Activated T-cell treated with anti-CD3 and anti-CD28 coated beads, Interleukin-2, amount 50 U/mL, for 72 hours (primary cell): Measurements from ENCODE around the gene GSE1. TPM values are rescaled to one million over a fixed set of nuclear protein-coding genes. Genes with fewer than 3 reads are reported as not detected.

Source experiments
- ATAC-seq, 2 donors: fragments of 150-1000 bp; cut with Tn5 transposase; replicated peaks in 1 of 2; 2 replicates each; pipeline ENCODE4 v1.10.0; 2021; ENCODE audit warnings: moderate library complexity in 2 of 2, mild to moderate bottlenecking in 1 of 2
- DNase-seq, 2 donors: peaks; one replicate each; pipeline ENCODE4 v3.0.0; 2021 to 2022; ENCODE audit warnings: mixed read lengths in 1 of 2
- H3K27ac Mint-ChIP-seq: one replicate; pipeline ENCODE4 v1.8.0; 2022; ENCODE audit warnings: mild to moderate bottlenecking, moderate library complexity, mixed read lengths
- H3K27me3 Mint-ChIP-seq: one replicate; pipeline ENCODE4 v1.8.0; 2022; ENCODE audit warnings: low read depth, mixed read lengths
- H3K36me3 Mint-ChIP-seq, 2 donors: one replicate each; pipeline ENCODE4 v1.8.0; 2022; ENCODE audit warnings: mixed read lengths in 2 of 2, mild to moderate bottlenecking in 1 of 2; ENCODE audit not compliant: insufficient read depth in 2 of 2
- H3K4me1 Mint-ChIP-seq: one replicate; pipeline ENCODE4 v1.8.0; 2022; ENCODE audit warnings: low read depth, mixed read lengths
- H3K4me3 Mint-ChIP-seq, 2 donors: one replicate each; pipeline ENCODE4 v1.8.0; 2022; ENCODE audit warnings: mild to moderate bottlenecking in 2 of 2, mixed read lengths in 2 of 2, moderate library complexity in 2 of 2
- H3K9me3 Mint-ChIP-seq, 2 donors: one replicate each; pipeline ENCODE4 v1.8.0; 2022; ENCODE audit warnings: mixed read lengths in 2 of 2
- total RNA-seq, 2 donors: library from RNA; stranded (reverse); gene quantifications; one replicate each; pipeline ENCODE4 v1.2.3, GENCODE V29; 2022

Gene GSE1
- total RNA-seq, 2 donors from 2014 or later, result 26.7 to 30.9 TPM

DNA sequence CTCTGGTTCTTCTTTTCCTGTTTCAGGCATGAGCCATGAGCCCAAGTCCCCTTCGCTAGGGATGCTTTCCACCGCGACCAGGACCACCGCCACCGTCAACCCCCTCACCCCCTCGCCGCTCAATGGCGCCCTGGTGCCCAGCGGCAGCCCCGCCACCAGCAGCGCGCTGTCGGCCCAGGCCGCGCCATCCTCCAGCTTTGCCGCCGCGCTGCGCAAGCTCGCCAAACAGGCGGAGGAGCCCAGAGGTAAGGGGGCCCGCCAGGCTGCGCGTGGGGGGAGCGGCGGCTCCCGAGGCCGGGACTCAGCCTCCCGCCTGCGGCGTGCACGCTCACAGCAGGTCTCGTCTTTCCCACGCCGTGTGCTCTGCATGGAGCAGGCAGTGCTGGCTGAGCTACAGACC, 20.8 kb downstream of the GSE1 start:
- no peak overlapping the region for H3K4me3 Mint-ChIP-seq
- ATAC-seq, result no peak
- H3K27me3 Mint-ChIP-seq, result no peaks in the 10 kb centered on the region
- H3K36me3 Mint-ChIP-seq, result peaks cover 4% of the 10 kb centered on the region in 2 donors
- no peak for DNase-seq
- peaks cover 0 to 5% of the 10 kb centered on the region in 2 donors for H3K9me3 Mint-ChIP-seq
- H3K27ac Mint-ChIP-seq, result no peak overlapping the region
- H3K4me1 Mint-ChIP-seq, result peaks cover under 1% of the 10 kb centered on the region

GRCh38 chr16:85634747-85635544, 21.8 kb downstream of the GSE1 start:
- no peak for ATAC-seq
- DNase-seq, result no peak
- H3K9me3 Mint-ChIP-seq, result peaks cover 0 to 2% of the 10 kb centered on the region in 2 donors
- H3K36me3 Mint-ChIP-seq, result no peaks in the 10 kb centered on the region
- H3K27ac Mint-ChIP-seq, result no peak overlapping the region
- H3K4me3 Mint-ChIP-seq, result no peak overlapping the region
- no peaks in the 10 kb centered on the region for H3K27me3 Mint-ChIP-seq
- no peaks in the 10 kb centered on the region for H3K4me1 Mint-ChIP-seq

GRCh38 chr16:85635545-85636140, 22.5 kb downstream of the GSE1 start:
- DNase-seq, result no peak
- Mint-ChIP-seq H3K4me3 (no peak overlapping the region), H3K36me3 (no peaks in the 10 kb centered on the region), H3K27me3 (no peaks in the 10 kb centered on the region), H3K27ac (no peak overlapping the region), H3K9me3 (no peaks in the 10 kb centered on the region), H3K4me1 (no peaks in the 10 kb centered on the region)
- ATAC-seq, result no peak

DNA sequence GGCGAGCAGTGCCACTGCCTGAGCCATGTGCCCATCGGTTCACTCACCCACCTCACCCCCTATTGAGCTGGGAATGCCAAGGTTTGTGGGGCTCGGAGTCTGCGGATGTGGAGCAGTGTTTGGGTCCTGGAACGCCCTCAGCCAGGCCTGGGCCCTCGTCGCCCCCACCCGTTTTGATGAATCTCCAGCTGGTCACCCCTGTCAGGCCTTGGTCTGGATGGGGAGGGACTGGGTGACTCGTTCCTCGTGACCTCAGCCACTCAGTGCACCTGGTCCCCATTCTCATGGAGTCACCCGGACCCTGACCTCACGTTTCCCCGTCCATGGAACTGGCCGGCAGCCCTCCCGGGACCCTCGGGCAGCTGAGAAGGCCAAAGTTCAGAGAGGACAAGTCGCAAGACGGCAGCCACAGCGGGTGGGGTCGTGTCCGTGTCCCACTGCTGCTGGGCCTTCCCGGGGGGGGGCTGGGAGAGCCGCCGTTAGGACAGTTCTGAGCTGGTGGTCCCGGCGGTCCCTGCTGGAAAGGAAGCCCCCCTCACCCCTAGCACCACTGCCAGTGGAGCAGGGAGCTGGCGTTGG, 23.2 kb downstream of the GSE1 start:
- Mint-ChIP-seq H3K27me3 (no peaks in the 10 kb centered on the region), H3K4me1 (no peaks in the 10 kb centered on the region), H3K4me3 (no peak overlapping the region), H3K27ac (no peak overlapping the region), H3K36me3 (no peaks in the 10 kb centered on the region), H3K9me3 (no peaks in the 10 kb centered on the region)
- DNase-seq, result no peak
- ATAC-seq, result no peak

DNA sequence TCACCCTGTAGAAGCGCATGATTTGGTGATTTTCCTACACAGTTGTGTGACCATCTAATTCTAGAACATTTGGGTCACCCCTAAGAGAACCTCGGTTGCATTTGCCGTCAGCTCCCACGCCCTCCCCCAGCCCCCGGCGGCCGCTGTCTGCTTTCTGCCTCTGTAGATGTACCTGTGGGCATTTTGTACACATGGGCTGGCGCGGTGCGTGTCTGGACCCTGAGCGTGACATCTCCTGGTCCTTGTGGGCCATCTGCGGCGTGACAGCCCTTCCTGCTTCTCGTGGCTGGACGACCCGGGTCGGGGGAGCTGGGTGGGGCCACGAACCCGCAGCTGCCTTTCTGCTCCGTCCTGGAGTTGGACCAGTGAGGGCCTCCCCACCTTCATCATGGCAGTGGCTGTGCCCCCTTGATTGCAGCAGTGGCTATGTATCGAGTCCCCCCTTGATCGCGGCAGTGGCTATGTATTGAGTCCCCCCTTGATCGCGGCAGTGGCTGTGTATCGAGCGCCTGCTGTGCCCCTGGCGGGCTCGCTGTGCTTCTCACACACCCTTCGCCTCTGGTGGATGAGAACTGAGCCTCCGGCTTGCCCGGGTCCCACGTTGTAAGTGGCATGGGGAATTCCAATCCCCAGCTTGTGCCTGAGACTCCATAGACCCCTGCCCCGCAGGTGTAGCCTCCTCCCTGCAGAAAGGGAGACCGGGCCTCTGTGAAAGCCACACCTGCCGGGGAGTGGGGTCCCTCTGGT, 24.1 kb downstream of the GSE1 start:
- no peak overlapping the region for H3K4me3 Mint-ChIP-seq
- H3K9me3 Mint-ChIP-seq, result no peaks in the 10 kb centered on the region
- no peaks in the 10 kb centered on the region for H3K36me3 Mint-ChIP-seq
- no peaks in the 10 kb centered on the region for H3K4me1 Mint-ChIP-seq
- H3K27ac Mint-ChIP-seq, result no peak overlapping the region
- ATAC-seq, result no peak
- DNase-seq, result no peak
- no peaks in the 10 kb centered on the region for H3K27me3 Mint-ChIP-seq

GRCh38 chr16:85637808-85638647, 24.9 kb downstream of the GSE1 start:
- ATAC-seq, result no peak
- no peak overlapping the region for H3K27ac Mint-ChIP-seq

DNA sequence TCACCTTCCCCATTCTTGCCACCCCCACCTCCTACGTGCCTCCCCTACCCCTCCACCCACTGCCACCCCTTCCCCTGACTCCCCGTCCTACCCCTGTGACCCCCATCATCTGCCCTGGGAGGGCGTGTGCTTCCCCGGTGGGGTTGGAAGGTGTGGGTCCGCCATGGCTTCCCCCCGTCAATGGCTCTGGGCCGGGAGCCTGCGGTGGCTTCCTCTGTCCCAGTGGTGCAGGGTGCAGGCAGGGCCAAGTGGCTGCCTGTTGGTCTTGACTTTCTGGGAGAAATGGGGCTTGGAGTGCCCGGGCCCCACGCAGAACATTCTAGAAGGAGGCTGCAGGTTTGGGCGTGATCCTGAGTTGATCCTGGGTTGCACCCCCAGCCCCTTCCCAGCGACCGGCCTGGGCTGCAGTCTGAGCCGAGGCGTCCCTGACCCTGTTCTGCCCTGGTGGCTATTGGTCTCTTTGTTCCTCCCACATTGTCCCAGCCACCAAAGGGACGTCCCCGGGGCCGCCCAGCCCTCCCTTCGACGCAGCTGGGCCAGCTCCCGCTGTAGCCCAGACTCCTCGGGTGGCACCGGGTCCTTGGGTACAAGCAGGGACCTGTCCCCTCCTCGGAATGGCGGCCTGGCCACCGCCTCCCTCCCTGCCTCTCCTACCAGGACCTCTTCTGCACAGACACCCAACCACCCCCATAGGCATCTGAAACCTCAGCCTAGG, 25.7 kb downstream of the GSE1 start:
- ATAC-seq (no peak), DNase-seq (no peak)
- Mint-ChIP-seq H3K4me1 (no peaks in the 10 kb centered on the region), H3K27me3 (no peaks in the 10 kb centered on the region), H3K27ac (no peak overlapping the region), H3K9me3 (no peaks in the 10 kb centered on the region), H3K4me3 (no peak overlapping the region), H3K36me3 (no peaks in the 10 kb centered on the region)

More at GRCh38 chr16:85637808-85638647, 24.9 kb downstream of the GSE1 start:
- no peak overlapping the region for H3K4me3 Mint-ChIP-seq
- no peaks in the 10 kb centered on the region for H3K9me3 Mint-ChIP-seq
- H3K36me3 Mint-ChIP-seq, result no peaks in the 10 kb centered on the region
- H3K27me3 Mint-ChIP-seq, result no peaks in the 10 kb centered on the region
- DNase-seq, result no peak
- no peaks in the 10 kb centered on the region for H3K4me1 Mint-ChIP-seq

DNA sequence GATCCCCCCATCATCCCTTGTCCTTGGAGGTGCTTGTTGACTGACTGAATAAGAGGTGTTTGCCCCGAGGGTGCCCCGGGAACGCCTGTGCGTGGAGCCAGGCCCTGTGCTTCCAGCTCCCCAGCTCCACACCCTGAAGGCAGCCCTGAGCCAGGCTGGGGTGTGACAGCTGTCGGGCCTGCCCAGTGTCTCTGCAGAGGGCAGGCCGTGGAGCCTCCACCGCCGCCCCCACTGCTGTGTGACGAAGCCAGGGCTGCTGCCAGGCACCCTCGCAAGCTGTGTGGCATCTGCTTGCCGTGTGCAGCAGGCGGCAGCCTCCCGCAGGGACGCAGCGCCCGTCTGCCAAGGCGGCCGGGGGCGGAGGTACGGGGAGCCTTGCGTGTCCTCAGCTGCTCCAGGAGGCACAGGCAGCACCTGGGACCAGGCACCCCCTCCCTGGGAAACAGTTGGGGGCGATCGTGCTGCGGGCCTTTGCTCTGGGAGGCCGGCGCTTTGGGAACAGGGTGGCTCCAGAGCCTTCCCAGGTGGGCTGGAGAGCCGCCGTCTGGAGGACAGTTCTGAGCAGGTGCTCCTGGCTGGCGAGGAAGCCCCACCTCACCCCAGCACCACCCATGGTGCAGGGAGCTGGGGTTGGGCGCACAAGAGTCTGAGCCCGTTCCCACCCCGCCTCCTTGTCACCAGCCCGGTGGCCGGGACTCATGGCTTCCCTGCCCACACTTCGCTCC, 26.6 kb downstream of the GSE1 start:
- DNase-seq, result no peak
- no peak overlapping the region for H3K27ac Mint-ChIP-seq
- H3K27me3 Mint-ChIP-seq, result no peaks in the 10 kb centered on the region
- no peak for ATAC-seq
- H3K4me3 Mint-ChIP-seq, result no peak overlapping the region
- H3K9me3 Mint-ChIP-seq, result no peaks in the 10 kb centered on the region
- H3K36me3 Mint-ChIP-seq, result no peaks in the 10 kb centered on the region
- peaks cover 8% of the 10 kb centered on the region for H3K4me1 Mint-ChIP-seq

GRCh38 chr16:85640254-85640558, 27.1 kb downstream of the GSE1 start:
- Mint-ChIP-seq H3K27ac (no peak overlapping the region), H3K36me3 (no peaks in the 10 kb centered on the region), H3K27me3 (no peaks in the 10 kb centered on the region), H3K9me3 (no peaks in the 10 kb centered on the region), H3K4me3 (no peak overlapping the region), H3K4me1 (peaks cover 13% of the 10 kb centered on the region)
- DNase-seq (no peak), ATAC-seq (no peak)

DNA sequence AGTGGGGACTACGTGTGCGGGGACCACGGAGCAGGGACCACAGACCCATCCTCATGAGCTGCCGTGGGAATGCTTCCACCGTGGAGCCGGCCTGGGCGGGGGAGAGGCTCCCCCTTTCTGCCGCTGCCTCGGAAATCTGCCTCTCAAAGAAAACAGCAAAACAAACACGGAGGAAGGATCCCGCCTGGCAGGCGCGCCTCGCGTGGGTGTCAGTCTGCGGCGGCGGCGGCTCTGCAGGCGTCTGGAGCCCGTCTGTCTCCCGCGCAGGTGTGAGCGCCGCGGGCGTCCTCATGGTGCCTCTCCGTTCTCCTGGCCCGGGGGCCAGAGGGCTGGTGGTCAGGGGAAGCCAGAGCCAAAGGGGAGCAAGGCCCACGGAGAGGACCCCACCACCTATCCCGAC, 27.5 kb downstream of the GSE1 start:
- DNase-seq (no peak), ATAC-seq (no peak)
- Mint-ChIP-seq H3K4me3 (no peak overlapping the region), H3K9me3 (no peaks in the 10 kb centered on the region), H3K27ac (no peak overlapping the region), H3K27me3 (no peaks in the 10 kb centered on the region), H3K36me3 (no peaks in the 10 kb centered on the region), H3K4me1 (peaks cover 13% of the 10 kb centered on the region)

GRCh38 chr16:85641305-85641704, 28.2 kb downstream of the GSE1 start:
- Mint-ChIP-seq H3K4me3 (no peak overlapping the region), H3K9me3 (no peaks in the 10 kb centered on the region), H3K27me3 (no peaks in the 10 kb centered on the region), H3K36me3 (no peaks in the 10 kb centered on the region), H3K27ac (no peak overlapping the region), H3K4me1 (peaks cover 13% of the 10 kb centered on the region)
- DNase-seq, result no peak
- no peak for ATAC-seq

GRCh38 chr16:85641776-85642176, 28.7 kb downstream of the GSE1 start:
- no peaks in the 10 kb centered on the region for H3K36me3 Mint-ChIP-seq
- peaks cover 13% of the 10 kb centered on the region for H3K4me1 Mint-ChIP-seq
- H3K27ac Mint-ChIP-seq, result no peak overlapping the region
- ATAC-seq, result no peak
- H3K9me3 Mint-ChIP-seq, result no peaks in the 10 kb centered on the region
- H3K27me3 Mint-ChIP-seq, result no peaks in the 10 kb centered on the region
- no peak overlapping the region for H3K4me3 Mint-ChIP-seq
- DNase-seq, result no peak
